Activated CD4-positive, CD25-positive, alpha-beta regulatory T cell treated with anti-CD3 and anti-CD28 coated beads, Interleukin-2, amount 50 U/mL, for 24 hours (primary cell): ENCODE data around the gene HS3ST3B1.

Source experiments
- ATAC-seq, 2 donors: fragments of 150-1000 bp; cut with Tn5 transposase; one replicate each; pipeline ENCODE4 v1.10.0; 2021; ENCODE audit warnings: mild to moderate bottlenecking in 1 of 2, moderate library complexity in 1 of 2

HS3ST3B1 gene

GRCh38 chr17:14303343-14304221, 2.7 kb downstream of the HS3ST3B1 start:
- no peak for ATAC-seq

- no peak for ATAC-seq
These were observed 3.4 kb downstream of the HS3ST3B1 start for GRCh38 chr17:14304222-14304772.

GRCh38 chr17:14304773-14305517, 4.1 kb downstream of the HS3ST3B1 start:
- ATAC-seq, result no peak

GRCh38 chr17:14305785-14306496, 5.1 kb downstream of the HS3ST3B1 start:
- no peak for ATAC-seq

GRCh38 chr17:14306596-14306995, 5.7 kb downstream of the HS3ST3B1 start:
- no peak for ATAC-seq

- ATAC-seq, result peak; percentile 29 to 46
These were observed 6.7 kb downstream of the HS3ST3B1 start for GRCh38 chr17:14307560-14308024.

GRCh38 chr17:14308636-14308964, 7.7 kb downstream of the HS3ST3B1 start:
- no peak for ATAC-seq

GRCh38 chr17:14308965-14309879, 8.3 kb downstream of the HS3ST3B1 start:
- peak; percentile 96 for ATAC-seq

GRCh38 chr17:14310101-14310500, 9.2 kb downstream of the HS3ST3B1 start:
- no peak for ATAC-seq

- ATAC-seq, result no peak
These were observed 9.7 kb downstream of the HS3ST3B1 start for GRCh38 chr17:14310605-14311004.

GRCh38 chr17:14311186-14311705, 10.4 kb downstream of the HS3ST3B1 start:
- no peak for ATAC-seq

- ATAC-seq, result no peak
These were observed 11.1 kb downstream of the HS3ST3B1 start for GRCh38 chr17:14311981-14312380.

GRCh38 chr17:14312522-14312921, 11.6 kb downstream of the HS3ST3B1 start:
- no peak for ATAC-seq

- ATAC-seq, result no peak
These were observed 15.4 kb downstream of the HS3ST3B1 start for GRCh38 chr17:14316126-14316832.

GRCh38 chr17:14317383-14317782, 16.5 kb downstream of the HS3ST3B1 start:
- no peak for ATAC-seq

GRCh38 chr17:14318109-14318917, 17.4 kb downstream of the HS3ST3B1 start:
- ATAC-seq, result no peak

- no peak for ATAC-seq
These were observed 18.0 kb downstream of the HS3ST3B1 start for GRCh38 chr17:14318918-14319205.

GRCh38 chr17:14320098-14320497, 19.2 kb downstream of the HS3ST3B1 start:
- no peak for ATAC-seq

GRCh38 chr17:14320734-14321475, 20.0 kb downstream of the HS3ST3B1 start:
- no peak for ATAC-seq
